GM10248 (cell line): ENCODE results near the gene NOC2L.

Experiments
- CTCF ChIA-PET: fragments of 300-600 bp; sonication (Branson Sonifier 250); formaldehyde crosslinking; extraction: SDS; loops from one replicate; lab custom pipeline; 2021; ENCODE audit warnings: antibody characterized with exemption; lab: Yijun Ruan, JAX
- POLR2A ChIA-PET: fragments of 350-650 bp; sonication (Branson Sonifier 250); formaldehyde crosslinking; extraction: SDS; loops from one replicate; lab custom pipeline; 2020; ENCODE audit warnings: antibody characterized with exemption; lab: Yijun Ruan, JAX
- DNase-seq: peaks from one replicate; pipeline ENCODE4 v3.0.0; 2012; ENCODE audit errors: extremely low spot score
- TF ChIP-seq, protein P1 (sequence below): IDR thresholded peaks from 2 replicates; pipeline ENCODE4 v1.5.1; 2012; ENCODE audit warnings: mild to moderate bottlenecking, low read depth; ENCODE audit errors: extremely low read depth, missing control alignments, control extremely low read depth

Gene NOC2L

DNA sequence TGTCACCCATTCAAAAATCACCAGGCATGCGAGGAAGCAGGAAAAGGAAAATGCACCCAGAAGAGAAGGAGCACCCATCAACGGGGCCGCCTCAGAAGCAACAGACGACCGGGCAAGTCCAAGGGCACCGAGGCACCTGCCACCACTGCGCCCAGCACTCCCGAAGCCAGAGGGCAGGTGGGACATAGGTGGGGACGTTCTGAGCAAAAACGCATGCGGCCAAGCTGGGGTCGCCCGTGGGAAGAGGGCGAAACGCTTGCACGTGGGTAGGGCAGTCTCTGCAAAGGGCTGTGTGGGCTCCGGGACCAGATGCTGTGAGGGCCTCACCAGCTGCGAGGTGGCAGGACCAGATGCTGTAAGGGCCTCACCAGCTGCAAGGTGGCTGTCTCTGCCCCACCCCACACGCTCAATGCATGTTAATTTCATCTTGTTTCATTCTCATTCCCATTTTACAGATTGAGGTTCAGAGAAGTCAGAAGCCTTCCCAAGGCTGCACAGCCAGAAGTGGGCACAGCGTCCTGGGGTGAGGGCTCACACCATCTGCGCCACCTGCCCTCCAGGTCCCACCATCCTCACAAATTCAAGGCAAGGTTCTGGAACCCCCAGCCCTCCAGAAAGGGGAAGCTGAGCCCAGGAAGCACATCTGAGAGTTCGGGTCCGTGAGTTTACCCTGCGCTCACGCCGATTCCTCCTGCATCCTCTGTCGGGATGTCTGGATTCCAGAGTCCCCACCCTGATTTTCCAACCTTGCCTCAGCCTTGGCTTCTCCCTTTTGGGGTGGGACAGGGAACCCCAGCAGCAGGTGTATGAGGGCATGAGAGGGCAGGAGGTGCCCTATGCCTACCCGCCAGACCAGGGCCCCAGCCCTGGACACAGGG lies 43.5 kb downstream of the NOC2L start:
- TF ChIP-seq, protein P1, sequence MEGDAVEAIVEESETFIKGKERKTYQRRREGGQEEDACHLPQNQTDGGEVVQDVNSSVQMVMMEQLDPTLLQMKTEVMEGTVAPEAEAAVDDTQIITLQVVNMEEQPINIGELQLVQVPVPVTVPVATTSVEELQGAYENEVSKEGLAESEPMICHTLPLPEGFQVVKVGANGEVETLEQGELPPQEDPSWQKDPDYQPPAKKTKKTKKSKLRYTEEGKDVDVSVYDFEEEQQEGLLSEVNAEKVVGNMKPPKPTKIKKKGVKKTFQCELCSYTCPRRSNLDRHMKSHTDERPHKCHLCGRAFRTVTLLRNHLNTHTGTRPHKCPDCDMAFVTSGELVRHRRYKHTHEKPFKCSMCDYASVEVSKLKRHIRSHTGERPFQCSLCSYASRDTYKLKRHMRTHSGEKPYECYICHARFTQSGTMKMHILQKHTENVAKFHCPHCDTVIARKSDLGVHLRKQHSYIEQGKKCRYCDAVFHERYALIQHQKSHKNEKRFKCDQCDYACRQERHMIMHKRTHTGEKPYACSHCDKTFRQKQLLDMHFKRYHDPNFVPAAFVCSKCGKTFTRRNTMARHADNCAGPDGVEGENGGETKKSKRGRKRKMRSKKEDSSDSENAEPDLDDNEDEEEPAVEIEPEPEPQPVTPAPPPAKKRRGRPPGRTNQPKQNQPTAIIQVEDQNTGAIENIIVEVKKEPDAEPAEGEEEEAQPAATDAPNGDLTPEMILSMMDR: no peak
- DNase-seq: no peak
- ChIA-PET CTCF (interaction anchor here (3.0 kb wide), 1 partner anchor 10 kb away, joined by 14 read pairs; no protein-coding TSS in a partner anchor), POLR2A (no interaction called here)

- no peak for DNase-seq
- POLR2A ChIA-PET: no interaction called here
- TF ChIP-seq, protein P1: no peak
- CTCF ChIA-PET: interaction anchor here (3.0 kb wide), 1 partner anchor 10 kb away, joined by 14 read pairs; no protein-coding TSS in a partner anchor
Measured at GRCh38 chr1:914891-915280, 44.2 kb downstream of the NOC2L start.

GRCh38 chr1:914131-914890 lies 44.7 kb downstream of the NOC2L start:
- TF ChIP-seq, protein P1: no peak
- POLR2A ChIA-PET: no interaction called here
- CTCF ChIA-PET: interaction anchor here (3.0 kb wide), 1 partner anchor 9 kb away, joined by 14 read pairs; no protein-coding TSS in a partner anchor
- no peak for DNase-seq

- no peak for DNase-seq
- TF ChIP-seq, protein P1: no peak
- CTCF ChIA-PET: interaction anchor here (3.0 kb wide), 1 partner anchor 8 kb away, joined by 14 read pairs; no protein-coding TSS in a partner anchor
- POLR2A ChIA-PET: no interaction called here
Measured at GRCh38 chr1:913491-914130, 45.4 kb downstream of the NOC2L start.

DNA sequence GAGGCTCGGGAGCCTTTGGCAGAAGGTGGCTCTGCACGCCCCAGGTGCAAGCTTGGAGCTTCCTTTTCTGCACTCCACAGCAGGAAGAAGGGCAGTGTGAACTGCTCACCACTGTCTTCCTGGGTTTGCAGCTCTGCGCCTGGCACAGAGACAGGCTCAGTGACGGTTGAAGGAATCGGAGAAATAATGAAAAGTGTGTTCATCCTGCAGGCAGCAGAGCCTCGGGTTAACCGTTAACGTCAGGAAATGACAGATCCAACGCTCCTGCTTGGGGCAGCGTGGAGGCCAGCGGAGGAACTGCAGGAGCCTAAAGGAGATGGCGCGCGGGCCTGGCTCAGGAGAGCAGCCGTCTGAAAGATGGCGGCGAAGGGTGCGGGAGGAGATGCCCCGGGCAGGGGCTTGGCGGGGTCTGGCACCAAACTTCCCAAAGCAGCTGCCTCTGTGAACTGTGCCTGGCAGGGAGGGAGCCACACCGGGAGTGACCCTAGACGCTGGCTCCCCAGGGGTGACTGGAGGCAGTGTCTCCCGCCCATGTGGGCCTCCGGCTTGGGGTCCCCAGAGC lies 46.2 kb downstream of the NOC2L start:
- POLR2A ChIA-PET: no interaction called here

More for the DNA sequence above, 46.2 kb downstream of the NOC2L start:
- no peak for DNase-seq
- CTCF ChIA-PET: interaction anchor here (0.9 kb wide), 1 partner anchor 9 kb away, joined by 3 read pairs; no protein-coding TSS in a partner anchor
- TF ChIP-seq, protein P1: no peak
